ENCODE measurements around the gene RAMAC. TPM values are rescaled to one million over a fixed set of nuclear protein-coding genes. Genes with fewer than 3 reads are reported as not detected.

The RAMAC gene
- total RNA-seq, 1 donor from 2014 or later: 23.4 TPM

DNA sequence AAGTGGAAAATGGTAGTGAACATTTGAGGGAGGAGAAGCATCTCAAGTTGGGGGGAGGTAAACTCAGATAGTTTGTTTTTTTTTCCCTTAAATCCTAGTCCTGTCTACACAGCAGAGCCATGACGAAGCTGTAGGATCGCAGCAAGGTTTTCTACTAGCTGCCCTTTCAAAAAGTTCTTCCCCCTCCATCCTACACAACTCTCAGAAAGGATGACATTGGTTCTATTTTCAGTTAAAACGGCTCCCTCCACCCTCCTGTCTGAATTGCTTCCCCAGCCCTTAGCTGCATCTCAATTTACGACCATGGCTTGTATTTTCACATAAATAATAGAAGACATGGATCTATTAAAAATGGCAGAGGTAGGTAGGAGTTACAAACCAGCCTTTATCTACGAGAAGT, 35.7 kb upstream of the RAMAC start:
- ChIA-PET CTCF (no interaction called here), POLR2A (no interaction called here)
- DNase-seq (no peak), ATAC-seq (ENCODE audit: low read depth) (no peak)
- Mint-ChIP-seq H3K36me3 (ENCODE audit: low read depth) (no peaks in the 10 kb centered on the region), H3K27ac (no peak overlapping the region), H3K4me1 (peaks cover 6% of the 10 kb centered on the region), H3K27me3 (peaks cover 13% of the 10 kb centered on the region), H3K9me3 (no peaks in the 10 kb centered on the region), H3K4me3 (no peak overlapping the region)
- intact Hi-C loops (cut with micrococcal nuclease): no loop called here
- TF ChIP-seq CTCF (IDR thresholded peaks at IDR 0.05): no peak

- H3K4me3 Mint-ChIP-seq: no peak overlapping the region
- peaks cover 5% of the 10 kb centered on the region for H3K4me1 Mint-ChIP-seq
- H3K27ac Mint-ChIP-seq: no peak overlapping the region
- ChIA-PET POLR2A (no interaction called here), CTCF (no interaction called here)
- H3K27me3 Mint-ChIP-seq: peaks cover 13% of the 10 kb centered on the region
- no peaks in the 10 kb centered on the region for H3K36me3 Mint-ChIP-seq (ENCODE audit: low read depth)
- DNase-seq (no peak), ATAC-seq (ENCODE audit: low read depth) (peak; percentile 35)
- H3K9me3 Mint-ChIP-seq: no peaks in the 10 kb centered on the region
- intact Hi-C loops (cut with micrococcal nuclease): no loop called here
- no peak for TF ChIP-seq CTCF (IDR thresholded peaks at IDR 0.05)
These were observed 35.2 kb upstream of the RAMAC start for GRCh38 chr15:82950746-82951370.

DNA sequence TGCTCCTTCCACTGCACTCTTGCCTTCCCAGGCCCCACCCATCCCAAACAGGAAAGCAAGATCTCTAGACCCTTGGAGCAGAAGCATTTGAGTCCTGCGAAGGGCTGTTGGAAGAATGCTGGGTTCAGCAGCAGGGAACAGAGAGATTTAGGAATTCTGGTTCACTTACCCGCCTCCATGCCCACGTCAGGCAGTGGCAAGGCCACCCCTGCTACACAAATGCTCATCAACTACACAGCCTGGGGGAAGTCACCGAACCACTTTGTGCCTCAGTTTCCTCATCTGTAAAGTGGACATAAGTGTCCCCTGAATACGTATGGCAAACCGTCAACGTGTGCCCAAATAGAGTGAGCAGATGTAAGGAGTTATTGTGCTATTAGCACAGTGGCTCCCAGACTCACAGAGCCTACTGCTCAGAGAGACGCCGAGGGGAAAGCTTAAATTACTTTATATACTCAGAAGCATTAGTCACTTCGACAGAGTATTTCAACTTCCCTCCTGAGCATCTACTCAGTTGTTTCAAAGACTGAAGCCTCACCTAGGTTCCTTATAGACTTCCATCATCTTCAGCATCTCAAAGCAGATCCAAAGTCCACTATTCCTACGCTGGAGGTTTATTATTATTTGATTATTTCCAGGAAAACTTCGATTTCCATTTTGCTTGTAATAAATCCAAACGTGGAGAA, 34.4 kb upstream of the RAMAC start:
- H3K27me3 Mint-ChIP-seq: peaks cover 9% of the 10 kb centered on the region
- peaks cover 3% of the 10 kb centered on the region for H3K4me1 Mint-ChIP-seq
- DNase-seq (no peak), ATAC-seq (ENCODE audit: low read depth) (peak; percentile 37)
- no peaks in the 10 kb centered on the region for H3K36me3 Mint-ChIP-seq (ENCODE audit: low read depth)
- CTCF ChIA-PET: no interaction called here
- no peak for TF ChIP-seq CTCF (IDR thresholded peaks at IDR 0.05)
- peak overlapping the region; percentile 8 for H3K27ac Mint-ChIP-seq
- intact Hi-C loops (cut with micrococcal nuclease): no loop called here
- H3K9me3 Mint-ChIP-seq: no peaks in the 10 kb centered on the region
- H3K4me3 Mint-ChIP-seq: no peak overlapping the region
- POLR2A ChIA-PET: interaction anchor here (0.6 kb wide), 1 partner anchor 1976 kb away, joined by 3 read pairs; no protein-coding TSS in a partner anchor

DNA sequence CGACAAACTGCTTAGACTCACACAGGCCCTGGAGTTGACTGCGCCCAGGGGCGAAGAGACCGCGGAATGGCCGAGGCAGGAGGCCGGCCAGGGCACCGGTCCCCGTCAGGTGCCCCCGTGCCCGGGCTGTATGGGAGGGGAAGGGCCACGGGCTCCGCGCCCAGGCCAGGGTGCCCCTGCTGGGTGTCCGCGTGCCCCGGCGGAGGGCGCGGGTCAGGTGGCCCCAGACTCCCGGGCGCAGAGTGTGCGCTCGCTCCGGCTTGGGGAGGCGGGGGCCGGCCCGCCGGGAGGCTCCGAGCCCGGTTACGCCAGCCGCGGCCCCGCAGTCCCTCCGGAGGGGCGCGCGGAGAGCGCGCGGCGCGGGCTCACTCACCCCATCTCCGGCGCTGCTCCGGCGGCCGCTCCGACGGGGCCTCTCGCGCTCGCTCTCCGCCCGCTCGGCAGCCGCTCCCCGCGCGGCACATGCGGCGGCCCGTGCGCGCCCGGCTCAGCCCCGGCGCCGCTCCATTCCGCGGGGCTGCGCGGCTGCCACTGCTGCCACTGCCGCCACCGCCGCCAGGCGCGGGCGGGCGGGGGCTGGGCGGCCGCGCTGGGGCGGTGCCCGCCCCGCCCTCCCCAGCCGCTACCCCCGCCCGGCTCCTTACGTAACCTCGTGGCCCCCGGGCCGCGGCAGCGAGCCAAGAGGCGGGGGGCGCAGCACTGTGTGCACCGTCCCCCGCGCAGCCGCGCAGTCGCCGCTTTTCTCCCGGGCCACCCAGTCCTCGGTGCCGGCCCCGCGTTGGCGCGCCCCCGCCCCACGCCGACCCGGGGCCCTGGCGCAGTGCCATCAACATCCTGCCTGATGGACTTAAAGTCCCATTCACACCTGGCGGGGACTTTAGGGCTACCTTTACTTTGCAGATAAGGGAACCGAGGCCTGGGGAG, 33.6 kb upstream of the RAMAC start, which contains the start of gene HOMER2:
Gene HOMER2, minus strand, starts transcription at position 563 of the 924 bp plus-strand sequence. Its CDS starts 185 bp downstream, at position 378.
- H3K27ac Mint-ChIP-seq: peak within 1 kb of the TSS; percentile 8
- CTCF ChIA-PET: no interaction called here
- POLR2A ChIA-PET: no interaction called here

More for the DNA sequence above, 33.6 kb upstream of the RAMAC start, which contains the start of gene HOMER2:
- H3K4me1 Mint-ChIP-seq: peaks cover 3% of the 10 kb centered on the region
- peak; percentile 26 for DNase-seq
- H3K9me3 Mint-ChIP-seq: no peaks in the 10 kb centered on the region
- peak; percentile 70 for ATAC-seq (ENCODE audit: low read depth)
- TF ChIP-seq CTCF (IDR thresholded peaks at IDR 0.05): no peak
- peak within 1 kb of the TSS; percentile 74 for H3K4me3 Mint-ChIP-seq
- intact Hi-C loops (cut with micrococcal nuclease): no loop called here
- H3K36me3 Mint-ChIP-seq (ENCODE audit: low read depth): no peaks in the 10 kb centered on the region
- peaks cover 8% of the 10 kb centered on the region for H3K27me3 Mint-ChIP-seq

All from activated B cell treated with CpG ODN at 0.5 μM for 24 hours (primary cell).